Gastroesophageal sphincter (tissue), 4 donors: ENCODE data around the gene BEX5. TPM values are rescaled to one million over a fixed set of nuclear protein-coding genes. Genes with fewer than 3 reads are reported as not detected.
"Not testable (repeated sequence)": the region's sequence is repeated elsewhere in the genome, so short reads cannot be mapped to it uniquely, and the experiment has no call there.

Source experiments
- ATAC-seq: fragments of 150-250 bp; one replicate; pipeline ENCODE4 v1.9.1; 2016; ENCODE audit warnings: mild to moderate bottlenecking, moderate library complexity
- H3K27ac ChIP-seq, 4 donors: fragments of 200-600 bp; sonication (generic) in 3 of 4; 1 replicate in 3 of 4; 2 replicates in 1 of 4; pipeline ENCODE4 v1.5.1; 2016 to 2019
- H3K27me3 ChIP-seq: fragments of 200-600 bp; sonication (generic); one replicate; pipeline ENCODE4 v1.5.1; 2019
- H3K36me3 ChIP-seq, 2 donors: fragments of 200-600 bp; sonication (generic); one replicate each; pipeline ENCODE4 v1.5.1; 2019; ENCODE audit warnings: control low read depth in 1 of 2
- H3K4me1 ChIP-seq, 3 donors: fragments of 200-600 bp; sonication (generic); 1 replicate in 2 of 3; 2 replicates in 1 of 3; pipeline ENCODE4 v1.5.1; 2016 to 2019; ENCODE audit warnings: control low read depth in 2 of 3
- H3K4me3 ChIP-seq, 2 donors: fragments of 200-600 bp; sonication (generic); one replicate each; pipeline ENCODE4 v1.5.1; 2019; ENCODE audit warnings: mild to moderate bottlenecking in 1 of 2, moderate library complexity in 1 of 2
- H3K9me3 ChIP-seq, 3 donors: fragments of 200-600 bp; sonication (generic); one replicate each; pipeline ENCODE4 v1.5.1; 2017 to 2019; ENCODE audit warnings: control low read depth in 2 of 3
- CTCF ChIP-seq, 4 experiments: fragments of 200-600 bp in 2 of 4; fragments of 450-650 bp in 2 of 4; sonication (generic) in 1 of 4; IDR thresholded peaks; one replicate each; pipeline ENCODE4 v1.5.1; 2017 to 2019; ENCODE audit warnings: antibody characterized with exemption in 4 of 4, mild to moderate bottlenecking in 2 of 4, moderate library complexity in 2 of 4
- EP300 ChIP-seq: sonication (generic); formaldehyde crosslinking; IDR thresholded peaks from one replicate; pipeline ENCODE4 v1.6.1; 2017; ENCODE audit warnings: antibody characterized with exemption, mild to moderate bottlenecking
- POLR2A ChIP-seq, 2 donors: fragments of 450-650 bp; IDR thresholded peaks; one replicate each; pipeline ENCODE4 v1.6.1; 2017; ENCODE audit warnings: antibody characterized with exemption in 2 of 2, mild to moderate bottlenecking in 2 of 2, moderate library complexity in 1 of 2
- POLR2AphosphoS5 ChIP-seq: sonication (generic); formaldehyde crosslinking; IDR thresholded peaks from one replicate; pipeline ENCODE4 v1.6.1; 2017; ENCODE audit warnings: antibody characterized with exemption
- WGBS, 2 donors: methylation state at CpG; one replicate each; pipeline ENCODE4 v1.1.5; 2018; ENCODE audit warnings: low coverage in 1 of 2; 5-methylcytosine and 5-hydroxymethylcytosine counted together
- total RNA-seq, 4 donors: library from RNA; depleted of rRNA; stranded (reverse); fragments of >200 nt; gene quantifications; one replicate each; pipeline ENCODE4 v1.1.0, GENCODE V29; 2016

Gene BEX5
- total RNA-seq, 4 donors from 2014 or later: 2.2 to 4.9 (median 4.8) TPM; not detected in 1

GRCh38 chrX:102138064-102138463, 17.7 kb downstream of the BEX5 start:
- WGBS, 2 donors: 31 to 50% methylated on average over 2 to 4 of the region's 4 CpGs
- TF ChIP-seq POLR2A (IDR thresholded peaks at IDR 0.05) (no peak), CTCF (IDR thresholded peaks at IDR 0.05) (no peak), POLR2AphosphoS5 (no peak), EP300 (no peak)

DNA sequence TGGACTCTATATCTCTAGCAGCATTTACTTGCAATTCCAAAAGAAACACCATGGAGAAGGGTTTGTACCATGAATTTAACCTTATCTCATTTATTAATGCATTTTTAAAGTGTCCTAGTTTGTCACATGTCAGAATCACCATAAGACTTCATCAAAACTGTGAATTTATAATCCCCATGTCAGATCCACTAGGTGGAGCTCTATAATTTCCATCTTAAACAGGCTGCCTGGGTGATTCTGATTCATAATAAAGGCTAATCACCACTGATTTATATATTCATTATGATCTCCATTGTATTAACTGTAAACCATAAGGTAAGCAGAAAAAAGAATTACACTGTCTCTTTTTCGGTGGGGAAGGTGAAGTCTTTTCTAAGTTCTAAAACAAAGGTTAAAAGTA, 26.3 kb downstream of the BEX5 start:
- WGBS, 2 donors: 29 to 33% methylated on average over 1 of the region's 1 CpG
- Histone ChIP-seq H3K27me3 (no peaks in the 10 kb centered on the region), H3K4me3 (no peak overlapping the region), H3K36me3 (no peaks in the 10 kb centered on the region), H3K4me1 (no peaks in the 10 kb centered on the region), H3K9me3 (no peaks in the 10 kb centered on the region), H3K27ac (no peak overlapping the region)
- TF ChIP-seq CTCF (IDR thresholded peaks at IDR 0.05): peak in 1 of 4 experiments; percentile 36
- no peak for TF ChIP-seq EP300
- TF ChIP-seq POLR2AphosphoS5: no peak
- ATAC-seq: no peak

More at GRCh38 chrX:102138064-102138463, 17.7 kb downstream of the BEX5 start:
- no peak overlapping the region for H3K27ac ChIP-seq
- no peak overlapping the region for H3K4me3 ChIP-seq
- H3K27me3 ChIP-seq: peaks cover 15% of the 10 kb centered on the region
- no peaks in the 10 kb centered on the region for H3K4me1 ChIP-seq
- no peaks in the 10 kb centered on the region for H3K9me3 ChIP-seq
- no peaks in the 10 kb centered on the region for H3K36me3 ChIP-seq
- no peak for ATAC-seq

DNA sequence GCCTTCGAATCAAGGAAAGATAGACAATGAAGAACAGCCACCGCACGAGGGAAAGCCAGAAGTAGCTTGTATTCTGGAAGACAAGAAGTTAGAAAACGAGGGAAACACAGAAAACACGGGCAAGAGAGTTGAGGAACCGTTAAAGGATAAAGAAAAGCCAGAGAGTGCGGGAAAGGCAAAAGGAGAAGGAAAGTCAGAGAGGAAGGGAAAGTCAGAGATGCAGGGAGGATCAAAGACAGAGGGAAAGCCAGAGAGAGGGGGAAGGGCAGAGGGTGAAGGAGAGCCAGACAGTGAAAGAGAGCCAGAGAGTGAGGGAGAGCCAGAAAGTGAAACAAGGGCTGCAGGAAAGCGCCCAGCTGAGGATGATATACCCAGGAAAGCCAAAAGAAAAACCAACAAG, 28.9 kb downstream of the BEX5 start:
- H3K4me3 ChIP-seq: no peak overlapping the region
- ATAC-seq: no peak
- no peak for TF ChIP-seq EP300
- no peak for TF ChIP-seq POLR2A (IDR thresholded peaks at IDR 0.05)
- no peak for TF ChIP-seq CTCF (IDR thresholded peaks at IDR 0.05)
- no peak for TF ChIP-seq POLR2AphosphoS5
- H3K36me3 ChIP-seq: no peaks in the 10 kb centered on the region
- peak overlapping the region in 3 of 4 donors; percentile 75 to 80 (median 77) for H3K27ac ChIP-seq
- no peaks in the 10 kb centered on the region for H3K4me1 ChIP-seq
- no peaks in the 10 kb centered on the region for H3K27me3 ChIP-seq
- no peaks in the 10 kb centered on the region for H3K9me3 ChIP-seq
- 36 to 39% methylated on average over 7 to 8 of the region's 8 CpGs for WGBS, 2 donors

- not testable (repeated sequence) for ATAC-seq, H3K27me3 ChIP-seq
- H3K27ac ChIP-seq: peak overlapping the region; percentile 43 to 80 (median 76)
Measured at GRCh38 chrX:102126080-102126818, 29.5 kb downstream of the BEX5 start.

GRCh38 chrX:102125436-102125835, 30.3 kb downstream of the BEX5 start, which contains the start of gene TCEAL2:
Gene TCEAL2, plus strand, starts transcription at chrX:102125679. Its CDS starts 1,152 bp downstream, at chrX:102126831.
- no CpG with 5 or more reads among the region's 38 CpGs for WGBS, 2 donors
- not testable (repeated sequence) for H3K9me3 ChIP-seq, H3K4me1 ChIP-seq, H3K36me3 ChIP-seq, H3K27me3 ChIP-seq
- ATAC-seq: peak; percentile 86
- Histone ChIP-seq H3K27ac (peak within 1 kb of the TSS; percentile 59 to 80 (median 76)), H3K4me3 (peak within 1 kb of the TSS; percentile 49 to 69)

More at GRCh38 chrX:102126080-102126818, 29.5 kb downstream of the BEX5 start:
- 30% methylated on average over 3 of the region's 21 CpGs; no CpG with 5 or more reads in 1 of the 2 donors for WGBS, 2 donors
- not testable (repeated sequence) for H3K36me3 ChIP-seq, H3K9me3 ChIP-seq, H3K4me1 ChIP-seq
- H3K4me3 ChIP-seq: peak overlapping the region; percentile 49 to 69

GRCh38 chrX:102125014-102125413, 30.8 kb downstream of the BEX5 start:
- not testable (repeated sequence) for H3K27me3 ChIP-seq, H3K36me3 ChIP-seq, H3K9me3 ChIP-seq, H3K4me1 ChIP-seq
- 40% methylated on average over 1 of the region's 10 CpGs; no CpG with 5 or more reads in 1 of the 2 donors for WGBS, 2 donors
- peak; percentile 54 for ATAC-seq
- Histone ChIP-seq H3K4me3 (peak overlapping the region; percentile 38 to 49), H3K27ac (peak overlapping the region; percentile 49 to 80 (median 67))
